Measurements from ENCODE around the gene MTA3. TPM values are rescaled to one million over a fixed set of nuclear protein-coding genes. Genes with fewer than 3 reads are reported as not detected.

MTA3 gene
- 4.9 TPM for total RNA-seq (2013)
- polyA plus RNA-seq (1 to 10 TPM; 2.0 to 4.5 (median 2.2) TPM), polyA minus RNA-seq (1.8 and 5.2 TPM in 2 replicates), total RNA-seq (0.98 to 9.2 (median 3.8) reads per million in 11 experiments)

- Histone ChIP-seq H4K20me1 (ENCODE audit: insufficient read depth, low read length) (no peaks in the 10 kb centered on the region), H3K27ac (ENCODE audit: low read depth in 1 of 2, low read length in 2 of 2) (peak within 1 kb of the TSS in 1 of 2 donors; percentile 67), H3K9ac (ENCODE audit: insufficient read depth, low read length, poor library complexity, severe bottlenecking) (peak within 1 kb of the TSS; percentile 74), H2AFZ (ENCODE audit: insufficient read depth, low read depth, low read length, poor library complexity, severe bottlenecking) (peak within 1 kb of the TSS; percentile 90), H3K9me3 (replicated peaks in 1 of 2; ENCODE audit: control insufficient read depth in 1 of 2, insufficient read depth in 1 of 2, low read length in 2 of 2) (no peaks in the 10 kb centered on the region), H3K4me2 (replicated peaks; ENCODE audit: extremely low read depth, low read length, poor library complexity, severe bottlenecking) (peak within 1 kb of the TSS; percentile 80), H3K36me3 (replicated peaks in 1 of 2; ENCODE audit: control insufficient read depth in 1 of 2, insufficient read depth in 2 of 2, low read length in 2 of 2) (no peaks in the 10 kb centered on the region), H3K4me3 (replicated peaks in 1 of 3; ENCODE audit: low read depth in 2 of 3, low read length in 3 of 3) (peak within 1 kb of the TSS; percentile 56 to 81 (median 69)), H3K4me1 (ENCODE audit: control insufficient read depth in 1 of 2, insufficient read depth in 2 of 2, low read length in 2 of 2) (no peaks in the 10 kb centered on the region), H3K27me3 (ENCODE audit: control insufficient read depth in 2 of 2, insufficient read depth in 2 of 2, low read length in 2 of 2) (no peaks in the 10 kb centered on the region), H3K79me2 (ENCODE audit: insufficient read depth, low read length) (no peaks in the 10 kb centered on the region)
- Mint-ChIP-seq H3K27me3 (ENCODE audit: low read depth in 3 of 3) (peaks cover 12 to 19% (median 14%) of the 10 kb centered on the region in 3 donors), H3K4me1 (peaks cover 13% of the 10 kb centered on the region), H3K27ac (peak within 1 kb of the TSS in 6 of 7 donors; percentile 46 to 84 (median 76)), H3K9me3 (peaks cover 0 to 2% (median 0%) of the 10 kb centered on the region in 7 donors), H3K4me3 (peak within 1 kb of the TSS; percentile 87 to 93), H3K36me3 (no peaks in the 10 kb centered on the region)
- peak in 2 of 3 donors; percentile 7 to 15 for DNase-seq
- WGBS (ENCODE audit: insufficient coverage) = under 1% methylated on average over 25 of the region's 67 CpGs
- TF ChIP-seq, protein P1, sequence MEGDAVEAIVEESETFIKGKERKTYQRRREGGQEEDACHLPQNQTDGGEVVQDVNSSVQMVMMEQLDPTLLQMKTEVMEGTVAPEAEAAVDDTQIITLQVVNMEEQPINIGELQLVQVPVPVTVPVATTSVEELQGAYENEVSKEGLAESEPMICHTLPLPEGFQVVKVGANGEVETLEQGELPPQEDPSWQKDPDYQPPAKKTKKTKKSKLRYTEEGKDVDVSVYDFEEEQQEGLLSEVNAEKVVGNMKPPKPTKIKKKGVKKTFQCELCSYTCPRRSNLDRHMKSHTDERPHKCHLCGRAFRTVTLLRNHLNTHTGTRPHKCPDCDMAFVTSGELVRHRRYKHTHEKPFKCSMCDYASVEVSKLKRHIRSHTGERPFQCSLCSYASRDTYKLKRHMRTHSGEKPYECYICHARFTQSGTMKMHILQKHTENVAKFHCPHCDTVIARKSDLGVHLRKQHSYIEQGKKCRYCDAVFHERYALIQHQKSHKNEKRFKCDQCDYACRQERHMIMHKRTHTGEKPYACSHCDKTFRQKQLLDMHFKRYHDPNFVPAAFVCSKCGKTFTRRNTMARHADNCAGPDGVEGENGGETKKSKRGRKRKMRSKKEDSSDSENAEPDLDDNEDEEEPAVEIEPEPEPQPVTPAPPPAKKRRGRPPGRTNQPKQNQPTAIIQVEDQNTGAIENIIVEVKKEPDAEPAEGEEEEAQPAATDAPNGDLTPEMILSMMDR (IDR thresholded peaks at IDR 0.05) = no peak
- intact Hi-C loops (cut with micrococcal nuclease) = no loop called here
Observed at GRCh38 chr2:42568401-42569115, at the start of gene MTA3. Gene MTA3, plus strand, starts transcription at chr2:42568632. Its CDS starts 114 bp downstream, at chr2:42568746.

GRCh38 chr2:42519624-42520023, 48.8 kb upstream of the MTA3 start:
- Histone ChIP-seq H2AFZ (ENCODE audit: insufficient read depth, low read depth, low read length, poor library complexity, severe bottlenecking) (no peak overlapping the region), H3K4me2 (replicated peaks; ENCODE audit: extremely low read depth, low read length, poor library complexity, severe bottlenecking) (no peak overlapping the region), H3K27ac (ENCODE audit: low read depth in 1 of 2, low read length in 2 of 2) (no peak overlapping the region), H3K4me1 (ENCODE audit: control insufficient read depth in 1 of 2, insufficient read depth in 2 of 2, low read length in 2 of 2) (no peaks in the 10 kb centered on the region), H3K27me3 (ENCODE audit: control insufficient read depth in 2 of 2, insufficient read depth in 2 of 2, low read length in 2 of 2) (no peaks in the 10 kb centered on the region), H3K9ac (ENCODE audit: insufficient read depth, low read length, poor library complexity, severe bottlenecking) (no peak overlapping the region), H3K79me2 (ENCODE audit: insufficient read depth, low read length) (no peaks in the 10 kb centered on the region), H3K4me3 (replicated peaks in 1 of 3; ENCODE audit: low read depth in 2 of 3, low read length in 3 of 3) (no peak overlapping the region), H3K9me3 (replicated peaks in 1 of 2; ENCODE audit: control insufficient read depth in 1 of 2, insufficient read depth in 1 of 2, low read length in 2 of 2) (no peaks in the 10 kb centered on the region), H3K36me3 (replicated peaks in 1 of 2; ENCODE audit: control insufficient read depth in 1 of 2, insufficient read depth in 2 of 2, low read length in 2 of 2) (no peaks in the 10 kb centered on the region), H4K20me1 (ENCODE audit: insufficient read depth, low read length) (no peaks in the 10 kb centered on the region)
- H3K27me3 Mint-ChIP-seq (ENCODE audit: low read depth in 3 of 3) = peaks cover 2 to 7% (median 5%) of the 10 kb centered on the region in 3 donors
- intact Hi-C loops (cut with micrococcal nuclease) = loop anchor here in 1 of 2 donors (10.0 kb wide), 1 partner anchor 255 kb away; no protein-coding TSS in a partner anchor
- H3K9me3 Mint-ChIP-seq = peaks cover 0 to 3% (median 0%) of the 10 kb centered on the region in 7 donors
- 94% methylated on average over 7 of the region's 8 CpGs for WGBS (ENCODE audit: insufficient coverage)
- H3K36me3 Mint-ChIP-seq = no peaks in the 10 kb centered on the region
- H3K4me3 Mint-ChIP-seq = no peak overlapping the region
- no peak for DNase-seq
- no peak overlapping the region for H3K27ac Mint-ChIP-seq
- TF ChIP-seq, protein P1 (IDR thresholded peaks at IDR 0.05) = no peak
- no peaks in the 10 kb centered on the region for H3K4me1 Mint-ChIP-seq
